HepG2 (cell line): ENCODE measurements around the gene MGST2. TPM values are rescaled to one million over a fixed set of nuclear protein-coding genes. Genes with fewer than 3 reads are reported as not detected.
A peak's percentile ranks its signal among the peaks of the same experiment; 100 is the strongest.

ENCODE experiments used
- DNMT1 ChIP-seq: sonication (generic); formaldehyde crosslinking; IDR thresholded peaks from 2 replicates; pipeline ENCODE4 v1.5.1; 2020; ENCODE audit warnings: mild to moderate bottlenecking, missing genetic modification reagents
- LCORL ChIP-seq, 2 experiments: fragments of 450-650 bp in 1 of 2; sonication (generic) in 1 of 2; formaldehyde crosslinking in 1 of 2; IDR thresholded peaks; 2 replicates each; pipeline versions ENCODE4 v1.5.0 to v1.6.1; 2017 to 2020; ENCODE audit warnings: antibody characterized with exemption in 1 of 2, missing genetic modification reagents in 1 of 2
- PITX1 ChIP-seq: sonication (generic); formaldehyde crosslinking; IDR thresholded peaks from 2 replicates; pipeline ENCODE4 v1.5.1; 2020; ENCODE audit warnings: mild to moderate bottlenecking, missing genetic modification reagents
- RCOR2 ChIP-seq: IDR thresholded peaks from 2 replicates; pipeline ENCODE4 v1.6.1; 2016; ENCODE audit warnings: missing biosample characterization, missing genetic modification reagents
- ZNF296 ChIP-seq: sonication (generic); formaldehyde crosslinking; conservative IDR thresholded peaks from 2 replicates; pipeline ENCODE4 v1.5.0; 2020; ENCODE audit warnings: mild to moderate bottlenecking, missing genetic modification reagents
- ZNF552 ChIP-seq: sonication (generic); formaldehyde crosslinking; IDR thresholded peaks from 2 replicates; pipeline ENCODE4 v1.9.0; 2022; ENCODE audit warnings: missing genetic modification reagents, mild to moderate bottlenecking, borderline replicate concordance
- polyA plus RNA-seq, 8 experiments: library from polyadenylated mRNA; depleted of rRNA in 3 of 8; stranded (reverse) in 7 of 8; unstranded in 1 of 8; fragments of >200 nt; fragmentation: Illumina TruSeq in 4 of 8; extraction: Trizol in 4 of 8; gene quantifications; 2 replicates each; pipeline versions ENCODE4 v1.2.1 to v1.2.3, GENCODE V29; 2011 to 2016; ENCODE audit warnings: low read depth in 4 of 8, missing spikeins in 1 of 8, mixed read lengths in 1 of 8; ENCODE audit not compliant: insufficient read depth in 1 of 8
- total RNA-seq, 5 experiments: library from RNA; depleted of rRNA; stranded (reverse); fragments of >200 nt; fragmentation: Illumina TruSeq; extraction: Trizol; gene quantifications; 2 replicates each; pipeline ENCODE4 v1.2.3, GENCODE V29; 2016; ENCODE audit warnings: low read depth in 1 of 5
- TF ChIP-seq, protein P1 (sequence below): sonication (generic); formaldehyde crosslinking; IDR thresholded peaks from 2 replicates; pipeline ENCODE4 v1.5.1; 2020; ENCODE audit warnings: mild to moderate bottlenecking, missing genetic modification reagents
- TF ChIP-seq, protein P2 (sequence below), 2 experiments: fragments of 450-650 bp in 1 of 2; sonication (generic) in 1 of 2; formaldehyde crosslinking; IDR thresholded peaks; 2 replicates each; pipeline versions ENCODE4 v1.5.0 to v1.8.0; 2020 to 2022; ENCODE audit warnings: mild to moderate bottlenecking in 1 of 2, missing genetic modification reagents in 1 of 2
- TF ChIP-seq, protein P3 (sequence below): sonication (generic); formaldehyde crosslinking; IDR thresholded peaks from 2 replicates; pipeline ENCODE4 v1.8.1; 2023; ENCODE audit warnings: mild to moderate bottlenecking, missing genetic modification reagents, borderline replicate concordance

Gene MGST2
- total and polyA plus RNA-seq, 2 of the 13 experiments (the other 11 are each of a cell fraction or from before 2014, with no cell fraction given) = 205 to 416 TPM

DNA sequence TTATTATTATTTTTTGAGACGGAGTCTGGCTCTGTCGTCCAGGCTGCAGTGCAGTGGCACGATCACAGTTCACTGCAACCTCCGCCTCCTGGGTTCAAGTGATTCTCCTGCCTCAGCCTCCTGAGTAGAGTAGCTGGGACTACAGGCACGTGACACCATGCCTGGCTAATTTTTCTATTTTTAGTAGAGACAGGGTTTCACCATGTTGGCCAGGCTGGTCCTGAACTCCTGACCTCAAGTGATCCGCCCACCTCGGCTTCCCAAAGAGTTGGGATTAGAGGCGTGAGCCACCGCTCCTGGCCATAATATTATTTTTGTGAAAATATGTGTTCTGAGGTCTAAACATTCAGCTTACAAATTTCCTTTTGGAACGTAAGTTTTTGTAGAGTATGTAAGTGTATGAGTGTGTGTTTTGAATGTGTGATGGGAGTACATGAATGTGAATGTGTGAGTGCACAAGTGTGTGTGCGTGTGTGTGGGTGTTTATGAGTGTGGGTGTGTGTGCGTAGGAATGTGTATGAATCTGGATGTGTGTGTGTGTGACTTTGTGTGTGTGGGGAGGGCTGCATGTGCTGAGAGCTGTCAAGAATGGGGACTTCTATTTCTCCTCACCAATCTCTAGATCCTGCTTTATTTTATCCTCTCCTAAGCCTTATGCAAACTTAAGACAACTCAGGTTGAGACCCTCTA is 5.7 kb upstream of the MGST2 start (continued):
- TF ChIP-seq, protein P1, sequence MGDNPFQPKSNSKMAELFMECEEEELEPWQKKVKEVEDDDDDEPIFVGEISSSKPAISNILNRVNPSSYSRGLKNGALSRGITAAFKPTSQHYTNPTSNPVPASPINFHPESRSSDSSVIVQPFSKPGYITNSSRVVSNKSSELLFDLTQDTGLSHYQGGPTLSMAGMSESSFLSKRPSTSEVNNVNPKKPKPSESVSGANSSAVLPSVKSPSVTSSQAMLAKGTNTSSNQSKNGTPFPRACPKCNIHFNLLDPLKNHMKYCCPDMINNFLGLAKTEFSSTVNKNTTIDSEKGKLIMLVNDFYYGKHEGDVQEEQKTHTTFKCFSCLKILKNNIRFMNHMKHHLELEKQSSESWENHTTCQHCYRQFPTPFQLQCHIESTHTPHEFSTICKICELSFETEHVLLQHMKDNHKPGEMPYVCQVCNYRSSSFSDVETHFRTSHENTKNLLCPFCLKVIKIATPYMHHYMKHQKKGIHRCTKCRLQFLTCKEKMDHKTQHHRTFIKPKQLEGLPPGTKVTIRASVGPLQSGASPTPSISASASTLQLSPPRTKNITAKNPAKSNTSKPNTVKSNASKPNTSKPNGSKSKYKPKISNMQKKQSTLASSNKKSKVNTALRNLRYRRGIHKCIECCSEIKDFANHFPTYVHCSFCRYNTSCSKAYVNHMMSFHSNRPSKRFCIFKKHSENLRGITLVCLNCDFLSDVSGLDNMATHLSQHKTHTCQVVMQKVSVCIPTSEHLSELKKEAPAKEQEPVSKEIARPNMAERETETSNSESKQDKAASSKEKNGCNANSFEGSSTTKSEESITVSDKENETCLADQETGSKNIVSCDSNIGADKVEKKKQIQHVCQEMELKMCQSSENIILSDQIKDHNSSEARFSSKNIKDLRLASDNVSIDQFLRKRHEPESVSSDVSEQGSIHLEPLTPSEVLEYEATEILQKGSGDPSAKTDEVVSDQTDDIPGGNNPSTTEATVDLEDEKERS = no peak
- TF ChIP-seq, protein P2, sequence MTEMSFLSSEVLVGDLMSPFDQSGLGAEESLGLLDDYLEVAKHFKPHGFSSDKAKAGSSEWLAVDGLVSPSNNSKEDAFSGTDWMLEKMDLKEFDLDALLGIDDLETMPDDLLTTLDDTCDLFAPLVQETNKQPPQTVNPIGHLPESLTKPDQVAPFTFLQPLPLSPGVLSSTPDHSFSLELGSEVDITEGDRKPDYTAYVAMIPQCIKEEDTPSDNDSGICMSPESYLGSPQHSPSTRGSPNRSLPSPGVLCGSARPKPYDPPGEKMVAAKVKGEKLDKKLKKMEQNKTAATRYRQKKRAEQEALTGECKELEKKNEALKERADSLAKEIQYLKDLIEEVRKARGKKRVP (CRISPR knock-in tag; IDR thresholded peaks at IDR 0.05) = 0 out of 4 replicates have a peak, but pooled peaks of 1 of the 2 experiments have one; percentile 12
- TF ChIP-seq ZNF296 (CRISPR knock-in tag) = no peak
- no peak for TF ChIP-seq RCOR2 (CRISPR knock-in tag)
- no peak for TF ChIP-seq ZNF552 (CRISPR knock-in tag)
- 0 out of 2 replicates have a peak, but pooled peaks have one; percentile 41 for TF ChIP-seq PITX1 (CRISPR knock-in tag)
- TF ChIP-seq LCORL (IDR thresholded peaks at IDR 0.05) = no peak
- no peak for TF ChIP-seq LCORL (CRISPR knock-in tag; IDR thresholded peaks at IDR 0.05)
- no peak for TF ChIP-seq DNMT1 (CRISPR knock-in tag)
- TF ChIP-seq, protein P3, sequence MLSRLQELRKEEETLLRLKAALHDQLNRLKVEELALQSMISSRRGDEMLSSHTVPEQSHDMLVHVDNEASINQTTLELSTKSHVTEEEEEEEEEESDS (CRISPR knock-in tag) = no peak
